ENCODE data around the gene TAF8.

The TAF8 gene

DNA sequence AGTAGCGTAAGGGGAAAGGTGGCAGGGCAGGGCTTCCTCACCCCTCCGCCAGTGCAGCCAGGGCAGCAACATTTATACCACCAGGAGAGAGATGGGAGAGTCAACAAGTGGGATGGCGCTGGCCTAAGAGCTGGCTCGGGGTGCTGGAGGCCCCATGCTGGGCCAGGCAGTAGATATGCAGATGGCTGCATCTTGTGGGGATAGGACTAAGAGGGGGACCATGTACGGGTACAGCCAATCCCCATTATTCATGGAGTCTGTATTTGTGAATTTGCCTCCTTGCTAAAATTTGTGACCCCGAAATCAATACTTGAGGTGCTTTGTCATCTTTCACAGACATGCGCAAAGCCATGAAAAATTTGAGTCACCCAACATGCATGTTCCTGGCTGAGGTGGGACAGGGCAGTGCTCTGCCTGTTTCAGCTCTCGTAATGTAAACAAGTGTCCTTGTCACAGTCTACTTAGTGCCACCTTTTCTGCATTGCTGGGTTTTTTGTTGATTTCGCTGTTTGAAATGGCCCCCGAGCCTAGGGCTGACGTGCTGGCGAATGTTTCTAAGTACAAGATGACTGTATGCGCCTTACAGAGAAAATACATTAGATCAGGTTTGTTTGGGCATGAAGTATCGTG, 27.5 kb upstream of the TAF8 start:
- Histone ChIP-seq H2AFZ (ENCODE audit: low read depth) (no peak overlapping the region), H3K4me1 (ENCODE audit: low read depth, poor library complexity, severe bottlenecking) (no peaks in the 10 kb centered on the region), H3K4me3 (IDR thresholded peaks at IDR 0.05; ENCODE audit: insufficient read depth, low read depth, low read length) (no peak overlapping the region), H3K9ac (no peak overlapping the region), H3K27ac (no peak overlapping the region), H3K27me3 (ENCODE audit: insufficient read depth, low read depth) (no peaks in the 10 kb centered on the region), H3K79me2 (ENCODE audit: insufficient read depth, low read depth) (no peaks in the 10 kb centered on the region), H3K4me2 (no peak overlapping the region), H4K20me1 (ENCODE audit: insufficient read depth) (no peaks in the 10 kb centered on the region), H3K36me3 (ENCODE audit: insufficient read depth) (no peaks in the 10 kb centered on the region)
- TF ChIP-seq, protein P1, sequence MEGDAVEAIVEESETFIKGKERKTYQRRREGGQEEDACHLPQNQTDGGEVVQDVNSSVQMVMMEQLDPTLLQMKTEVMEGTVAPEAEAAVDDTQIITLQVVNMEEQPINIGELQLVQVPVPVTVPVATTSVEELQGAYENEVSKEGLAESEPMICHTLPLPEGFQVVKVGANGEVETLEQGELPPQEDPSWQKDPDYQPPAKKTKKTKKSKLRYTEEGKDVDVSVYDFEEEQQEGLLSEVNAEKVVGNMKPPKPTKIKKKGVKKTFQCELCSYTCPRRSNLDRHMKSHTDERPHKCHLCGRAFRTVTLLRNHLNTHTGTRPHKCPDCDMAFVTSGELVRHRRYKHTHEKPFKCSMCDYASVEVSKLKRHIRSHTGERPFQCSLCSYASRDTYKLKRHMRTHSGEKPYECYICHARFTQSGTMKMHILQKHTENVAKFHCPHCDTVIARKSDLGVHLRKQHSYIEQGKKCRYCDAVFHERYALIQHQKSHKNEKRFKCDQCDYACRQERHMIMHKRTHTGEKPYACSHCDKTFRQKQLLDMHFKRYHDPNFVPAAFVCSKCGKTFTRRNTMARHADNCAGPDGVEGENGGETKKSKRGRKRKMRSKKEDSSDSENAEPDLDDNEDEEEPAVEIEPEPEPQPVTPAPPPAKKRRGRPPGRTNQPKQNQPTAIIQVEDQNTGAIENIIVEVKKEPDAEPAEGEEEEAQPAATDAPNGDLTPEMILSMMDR (conservative IDR thresholded peaks at IDR 0.05; ENCODE audit: low read depth, low read length) = no peak

- H4K20me1 ChIP-seq (ENCODE audit: insufficient read depth) = no peaks in the 10 kb centered on the region
- H3K27ac ChIP-seq = no peak overlapping the region
- H2AFZ ChIP-seq (ENCODE audit: low read depth) = no peak overlapping the region
- TF ChIP-seq, protein P1 (conservative IDR thresholded peaks at IDR 0.05; ENCODE audit: low read depth, low read length) = no peak
- no peaks in the 10 kb centered on the region for H3K4me1 ChIP-seq (ENCODE audit: low read depth, poor library complexity, severe bottlenecking)
- H3K4me3 ChIP-seq (IDR thresholded peaks at IDR 0.05; ENCODE audit: insufficient read depth, low read depth, low read length) = no peak overlapping the region
- no peaks in the 10 kb centered on the region for H3K36me3 ChIP-seq (ENCODE audit: insufficient read depth)
- H3K9ac ChIP-seq = no peak overlapping the region
- no peaks in the 10 kb centered on the region for H3K79me2 ChIP-seq (ENCODE audit: insufficient read depth, low read depth)
- H3K4me2 ChIP-seq = no peak overlapping the region
- H3K27me3 ChIP-seq (ENCODE audit: insufficient read depth, low read depth) = no peaks in the 10 kb centered on the region
Observed at GRCh38 chr6:42025066-42025844, 25.1 kb upstream of the TAF8 start.

DNA sequence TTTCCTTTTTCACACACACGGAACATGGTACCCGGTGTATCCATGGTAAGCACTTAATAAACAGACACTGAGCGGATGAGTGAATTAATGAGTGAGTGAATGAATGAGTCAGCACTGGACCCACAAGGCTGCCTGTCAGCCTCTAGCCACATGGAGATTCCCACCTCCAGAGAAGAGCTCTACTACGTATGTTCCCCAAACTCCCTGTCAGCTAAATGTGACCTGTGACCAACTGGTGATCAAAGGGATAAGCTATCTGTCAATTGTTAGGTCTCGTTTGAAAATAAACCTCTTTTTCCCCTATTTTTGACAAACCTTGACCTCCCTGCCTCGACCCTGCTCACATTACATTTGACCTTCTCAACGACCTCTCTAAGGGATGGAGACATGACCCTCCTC, 24.5 kb upstream of the TAF8 start:
- Histone ChIP-seq H3K27me3 (ENCODE audit: insufficient read depth, low read depth) (no peaks in the 10 kb centered on the region), H4K20me1 (ENCODE audit: insufficient read depth) (no peaks in the 10 kb centered on the region), H3K9ac (no peak overlapping the region), H3K27ac (no peak overlapping the region), H3K4me2 (no peak overlapping the region), H3K36me3 (ENCODE audit: insufficient read depth) (no peaks in the 10 kb centered on the region), H3K79me2 (ENCODE audit: insufficient read depth, low read depth) (no peaks in the 10 kb centered on the region), H2AFZ (ENCODE audit: low read depth) (no peak overlapping the region), H3K4me3 (IDR thresholded peaks at IDR 0.05; ENCODE audit: insufficient read depth, low read depth, low read length) (no peak overlapping the region), H3K4me1 (ENCODE audit: low read depth, poor library complexity, severe bottlenecking) (no peaks in the 10 kb centered on the region)
- TF ChIP-seq, protein P1 (conservative IDR thresholded peaks at IDR 0.05; ENCODE audit: low read depth, low read length) = no peak

- Histone ChIP-seq H4K20me1 (ENCODE audit: insufficient read depth) (no peaks in the 10 kb centered on the region), H3K4me2 (no peak overlapping the region), H3K9ac (no peak overlapping the region), H3K27ac (no peak overlapping the region), H3K36me3 (ENCODE audit: insufficient read depth) (no peaks in the 10 kb centered on the region), H2AFZ (ENCODE audit: low read depth) (no peak overlapping the region), H3K27me3 (ENCODE audit: insufficient read depth, low read depth) (no peaks in the 10 kb centered on the region), H3K4me3 (IDR thresholded peaks at IDR 0.05; ENCODE audit: insufficient read depth, low read depth, low read length) (no peak overlapping the region), H3K4me1 (ENCODE audit: low read depth, poor library complexity, severe bottlenecking) (no peaks in the 10 kb centered on the region), H3K79me2 (ENCODE audit: insufficient read depth, low read depth) (no peaks in the 10 kb centered on the region)
- TF ChIP-seq, protein P1 (conservative IDR thresholded peaks at IDR 0.05; ENCODE audit: low read depth, low read length) = no peak
Observed at GRCh38 chr6:42026540-42026939, 23.8 kb upstream of the TAF8 start.
